22Rv1 (cell line): Measurements from ENCODE around the gene NUF2.

ENCODE experiments used
- CTCF ChIP-seq: fragments of 450-650 bp; IDR thresholded peaks from 2 replicates; pipeline ENCODE4 v1.5.1; 2017; ENCODE audit warnings: mild to moderate bottlenecking
- ZFX ChIP-seq: fragments of 450-650 bp; IDR thresholded peaks from 2 replicates; pipeline ENCODE4 v1.6.1; 2017; ENCODE audit warnings: antibody characterized with exemption, borderline replicate concordance

GRCh38 chr1:163365186-163365585 is 43.4 kb downstream of the NUF2 start:
- TF ChIP-seq CTCF, result no peak
- no peak for TF ChIP-seq ZFX
